DND-41 (cell line): Measurements from ENCODE around the gene ATXN7L1.

ENCODE experiments used
- ATAC-seq: fragments of 200-7000 bp; cut with Tn5 transposase; 3 replicates; pipeline ENCODE4 v1.9.1; 2021; ENCODE audit warnings: low read depth; ENCODE audit not compliant: insufficient read depth
- DNase-seq: peaks from one replicate; pipeline ENCODE4 v3.0.0-alpha.2; 2020
- H2AFZ ChIP-seq: 2 replicates; pipeline ENCODE4 v1.6.0; 2012; ENCODE audit warnings: low read depth, low read length
- H3K27ac ChIP-seq: 2 replicates; pipeline ENCODE4 v1.5.1; 2012; ENCODE audit warnings: low read length, inconsistent platforms
- H3K27me3 ChIP-seq: fragments of 200-600 bp; sonication (generic); 2 replicates; pipeline ENCODE4 v1.6.0; 2012; ENCODE audit warnings: low read length, mild to moderate bottlenecking, inconsistent platforms; ENCODE audit not compliant: insufficient read depth, poor library complexity
- H3K36me3 ChIP-seq: 2 replicates; pipeline ENCODE4 v1.5.1; 2012; ENCODE audit warnings: low read length, inconsistent platforms; ENCODE audit not compliant: insufficient read depth
- H3K4me1 ChIP-seq: 2 replicates; pipeline ENCODE4 v1.5.1; 2012; ENCODE audit warnings: mild to moderate bottlenecking, low read length; ENCODE audit not compliant: insufficient read depth
- H3K4me2 ChIP-seq: 2 replicates; pipeline ENCODE4 v1.6.0; 2012; ENCODE audit warnings: mild to moderate bottlenecking, moderate library complexity, low read length, inconsistent platforms; ENCODE audit not compliant: insufficient read depth
- H3K4me3 ChIP-seq, 2 experiments: fragments of 200-600 bp in 1 of 2; shearing (Covaris generic) in 1 of 2; 2 replicates each; pipeline ENCODE4 v1.5.1; 2012 to 2016; ENCODE audit warnings: inconsistent platforms in 2 of 2, low read length in 2 of 2, mild to moderate bottlenecking in 2 of 2, low read depth in 1 of 2, moderate library complexity in 1 of 2
- H3K79me2 ChIP-seq: 2 replicates; pipeline ENCODE4 v1.6.0; 2012; ENCODE audit warnings: low read length, inconsistent platforms; ENCODE audit not compliant: insufficient read depth
- H3K9ac ChIP-seq: 2 replicates; pipeline ENCODE4 v1.6.0; 2012; ENCODE audit warnings: low read depth, mild to moderate bottlenecking, inconsistent platforms, low read length, moderate library complexity
- H3K9me3 ChIP-seq: 2 replicates; pipeline ENCODE4 v1.5.1; 2012; ENCODE audit warnings: low read length, moderate library complexity, mild to moderate bottlenecking, inconsistent platforms; ENCODE audit not compliant: insufficient read depth, severe bottlenecking
- H4K20me1 ChIP-seq: 2 replicates; pipeline ENCODE4 v1.6.0; 2012; ENCODE audit warnings: low read length; ENCODE audit not compliant: insufficient read depth
- EZH2 ChIP-seq: IDR thresholded peaks from 3 replicates; pipeline ENCODE4 v1.6.1; 2012; ENCODE audit warnings: borderline replicate concordance, low read depth, mild to moderate bottlenecking, moderate library complexity, low read length, inconsistent platforms; ENCODE audit not compliant: severe bottlenecking
- TF ChIP-seq, protein P1 (sequence below): IDR thresholded peaks from 2 replicates; pipeline ENCODE4 v1.5.1; 2012; ENCODE audit warnings: borderline replicate concordance, low read length, moderate library complexity, mild to moderate bottlenecking; ENCODE audit not compliant: poor library complexity, severe bottlenecking; ENCODE audit errors: extremely low read depth

ATXN7L1 gene

DNA sequence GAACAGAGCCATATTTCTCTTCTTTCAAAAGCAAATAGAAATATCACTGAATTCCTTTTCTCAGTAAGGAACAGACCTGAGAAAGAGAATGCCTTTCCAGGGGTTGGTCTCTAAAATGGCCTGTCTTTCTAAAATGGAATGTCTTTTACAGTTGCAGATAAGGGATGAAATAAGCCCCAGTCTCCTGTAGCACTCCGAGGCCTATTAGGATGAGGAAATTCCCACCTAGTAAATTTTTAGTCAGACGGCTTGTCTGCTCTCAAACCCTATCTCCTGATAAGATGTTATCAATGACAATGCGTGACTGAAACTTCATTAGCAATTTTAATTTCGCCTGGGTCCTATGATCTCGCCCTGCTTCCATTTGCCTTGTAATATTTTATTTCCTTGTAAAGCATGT, 292.2 kb downstream of the ATXN7L1 start:
- peaks cover 12% of the 10 kb centered on the region for H3K4me1 ChIP-seq
- H2AFZ ChIP-seq, result no peak overlapping the region
- H4K20me1 ChIP-seq, result no peaks in the 10 kb centered on the region
- no peaks in the 10 kb centered on the region for H3K9me3 ChIP-seq
- H3K9ac ChIP-seq, result no peak overlapping the region
- H3K4me2 ChIP-seq, result no peak overlapping the region
- H3K4me3 ChIP-seq, result no peak overlapping the region
- ATAC-seq (no peak), DNase-seq (no peak)
- no peaks in the 10 kb centered on the region for H3K27me3 ChIP-seq
- TF ChIP-seq, protein P1, sequence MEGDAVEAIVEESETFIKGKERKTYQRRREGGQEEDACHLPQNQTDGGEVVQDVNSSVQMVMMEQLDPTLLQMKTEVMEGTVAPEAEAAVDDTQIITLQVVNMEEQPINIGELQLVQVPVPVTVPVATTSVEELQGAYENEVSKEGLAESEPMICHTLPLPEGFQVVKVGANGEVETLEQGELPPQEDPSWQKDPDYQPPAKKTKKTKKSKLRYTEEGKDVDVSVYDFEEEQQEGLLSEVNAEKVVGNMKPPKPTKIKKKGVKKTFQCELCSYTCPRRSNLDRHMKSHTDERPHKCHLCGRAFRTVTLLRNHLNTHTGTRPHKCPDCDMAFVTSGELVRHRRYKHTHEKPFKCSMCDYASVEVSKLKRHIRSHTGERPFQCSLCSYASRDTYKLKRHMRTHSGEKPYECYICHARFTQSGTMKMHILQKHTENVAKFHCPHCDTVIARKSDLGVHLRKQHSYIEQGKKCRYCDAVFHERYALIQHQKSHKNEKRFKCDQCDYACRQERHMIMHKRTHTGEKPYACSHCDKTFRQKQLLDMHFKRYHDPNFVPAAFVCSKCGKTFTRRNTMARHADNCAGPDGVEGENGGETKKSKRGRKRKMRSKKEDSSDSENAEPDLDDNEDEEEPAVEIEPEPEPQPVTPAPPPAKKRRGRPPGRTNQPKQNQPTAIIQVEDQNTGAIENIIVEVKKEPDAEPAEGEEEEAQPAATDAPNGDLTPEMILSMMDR, result no peak
- no peaks in the 10 kb centered on the region for H3K36me3 ChIP-seq
- H3K79me2 ChIP-seq, result no peaks in the 10 kb centered on the region
- H3K27ac ChIP-seq, result no peak overlapping the region

DNA sequence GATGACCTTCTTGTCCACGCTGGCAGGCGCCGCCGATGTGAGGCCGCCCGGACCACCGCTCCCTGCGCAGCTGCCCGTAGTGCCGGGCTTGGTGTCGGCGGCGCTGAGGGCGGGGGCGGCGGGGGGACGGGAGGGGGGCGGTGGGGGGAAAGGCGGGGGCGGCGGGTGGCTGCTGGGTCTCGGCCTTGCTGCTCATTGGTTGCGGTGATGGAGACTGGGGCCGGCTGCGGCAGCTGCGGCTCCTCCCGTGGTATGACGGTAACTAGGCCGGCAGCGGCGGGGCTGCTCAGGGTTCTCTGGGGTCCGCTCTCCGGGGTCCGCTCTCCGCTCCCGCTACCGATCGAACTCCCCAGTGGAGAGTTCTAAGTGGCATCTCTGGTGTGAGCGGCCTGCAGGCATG, 293.3 kb downstream of the ATXN7L1 start:
- no peaks in the 10 kb centered on the region for H4K20me1 ChIP-seq
- ATAC-seq, result no peak
- no peaks in the 10 kb centered on the region for H3K79me2 ChIP-seq
- H3K27me3 ChIP-seq, result no peaks in the 10 kb centered on the region
- no peaks in the 10 kb centered on the region for H3K36me3 ChIP-seq
- no peak overlapping the region for H3K4me3 ChIP-seq
- no peak overlapping the region for H3K4me2 ChIP-seq
- TF ChIP-seq, protein P1, result no peak
- TF ChIP-seq EZH2, result no peak
- no peak overlapping the region for H3K9ac ChIP-seq
- H3K4me1 ChIP-seq, result peaks cover 4% of the 10 kb centered on the region
- no peak overlapping the region for H3K27ac ChIP-seq
- no peak for DNase-seq
- H2AFZ ChIP-seq, result no peak overlapping the region
- no peaks in the 10 kb centered on the region for H3K9me3 ChIP-seq

DNA sequence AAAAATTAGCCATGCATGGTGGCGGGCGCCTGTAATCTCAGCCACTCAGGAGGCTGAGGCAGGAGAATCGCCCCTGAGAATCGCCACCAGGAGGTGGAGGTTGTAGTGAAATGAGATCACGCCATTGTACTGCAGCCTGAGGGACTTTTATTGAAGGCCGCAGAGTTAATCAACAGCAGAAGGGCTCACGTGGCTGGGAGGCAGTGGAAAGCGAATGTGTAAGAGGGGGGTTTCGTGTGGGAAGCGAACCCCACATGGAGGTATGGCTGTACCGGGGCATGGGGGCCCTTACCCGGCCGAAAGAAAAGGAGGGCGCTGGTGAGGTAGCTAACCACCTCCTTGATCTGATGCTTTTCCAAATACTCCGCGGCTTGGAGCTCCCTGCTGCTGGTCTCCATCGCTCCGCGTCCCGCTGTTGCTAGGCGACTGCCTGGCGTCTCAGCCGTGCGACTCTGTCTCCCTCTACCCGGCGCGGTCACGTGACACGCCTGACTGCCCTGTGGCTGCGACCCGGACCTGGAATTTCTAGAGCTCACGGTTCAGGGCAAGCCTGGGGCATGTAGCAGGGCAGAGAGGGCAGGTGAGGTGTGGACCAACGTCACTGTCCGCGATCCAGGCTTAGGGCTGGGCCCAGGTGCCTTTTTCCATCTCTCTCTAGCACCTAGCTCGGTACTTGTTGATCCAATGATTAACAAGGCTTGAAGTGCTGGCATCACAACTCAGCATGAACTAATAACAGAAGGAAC, 295.2 kb downstream of the ATXN7L1 start, which contains the start of gene EFCAB10:
TSS of gene EFCAB10 (minus strand) at position 428 of the 746 bp plus-strand sequence. CDS start at position 398, 30 bp downstream.
- H4K20me1 ChIP-seq, result no peaks in the 10 kb centered on the region
- H3K4me1 ChIP-seq, result no peaks in the 10 kb centered on the region
- no peak within 1 kb of the TSS for H3K27ac ChIP-seq
- H3K79me2 ChIP-seq, result no peaks in the 10 kb centered on the region
- no peak within 1 kb of the TSS for H3K4me3 ChIP-seq
- H3K9me3 ChIP-seq, result no peaks in the 10 kb centered on the region
- TF ChIP-seq, protein P1, result no peak
- TF ChIP-seq EZH2, result no peak
- no peak for ATAC-seq
- H3K27me3 ChIP-seq, result no peaks in the 10 kb centered on the region
- no peak within 1 kb of the TSS for H2AFZ ChIP-seq
- H3K9ac ChIP-seq, result no peak within 1 kb of the TSS
- H3K4me2 ChIP-seq, result no peak within 1 kb of the TSS
- no peak for DNase-seq
- no peaks in the 10 kb centered on the region for H3K36me3 ChIP-seq
